GM12878 (cell line): ENCODE results near the gene PRKCE. TPM values are rescaled to one million over a fixed set of nuclear protein-coding genes. Genes with fewer than 3 reads are reported as not detected.

Experiments
- ATAC-seq: fragments of 200-7000 bp; cut with Tn5 transposase; 3 replicates; pipeline ENCODE4 v1.9.1; 2020; ENCODE audit warnings: mild to moderate bottlenecking, moderate library complexity
- BruUV-seq: library from RNA; stranded (reverse); fragments of 400-500 nt; replicated peaks from 2 replicates; lab custom pipeline; 2021; lab: Mats Ljungman, UMichigan
- CTCF ChIA-PET: fragments of 300-600 bp; sonication (Branson Sonifier 250); formaldehyde crosslinking; extraction: SDS; loops from one replicate; lab custom pipeline; 2021; ENCODE audit warnings: inconsistent platforms; lab: Yijun Ruan, JAX
- POLR2A ChIA-PET: fragments of 350-600 bp; formaldehyde crosslinking; extraction: SDS; loops from one replicate; lab custom pipeline; 2021; ENCODE audit warnings: inconsistent platforms; lab: Charles Lee
- RAD21 ChIA-PET: fragments of 300-600 bp; sonication (Branson Sonifier 250); formaldehyde crosslinking; loops from one replicate; lab custom pipeline; 2023; ENCODE audit warnings: antibody characterized with exemption; ENCODE audit not compliant: unreplicated experiment; lab: Charles Lee
- SMC1A ChIA-PET: fragments of 300-600 bp; sonication (Branson Sonifier 250); formaldehyde crosslinking; loops from one replicate; lab custom pipeline; 2023; ENCODE audit not compliant: unreplicated experiment, uncharacterized antibody; lab: Charles Lee
- DNase-seq: peaks from one replicate; pipeline ENCODE4 v3.0.0-alpha.2; 2011; ENCODE audit warnings: low read depth, low spot score
- FAIRE-seq: peaks from 3 replicates; lab custom pipeline; 2011; peaks lifted over from hg19 to GRCh38; lab: Jason Lieb, UNC
- H2AFZ ChIP-seq: 2 replicates; pipeline ENCODE4 v1.6.0; 2011; ENCODE audit warnings: low read depth, low read length, control low read depth; ENCODE audit not compliant: control insufficient read depth
- H3K27ac ChIP-seq: 2 replicates; pipeline ENCODE4 v1.5.1; 2011; ENCODE audit warnings: control low read depth; ENCODE audit not compliant: control insufficient read depth, insufficient read depth
- H3K27me3 ChIP-seq, 2 experiments: replicated peaks in 1 of 2; 2 replicates each; pipeline versions ENCODE4 v1.6.0 to v1.6.1; 2011; ENCODE audit warnings: low read length in 1 of 2; ENCODE audit not compliant: control insufficient read depth in 2 of 2, insufficient read depth in 2 of 2
- H3K36me3 ChIP-seq, 2 experiments: 2 replicates each; pipeline ENCODE4 v1.5.1; 2011; ENCODE audit warnings: low read length in 1 of 2; ENCODE audit not compliant: control insufficient read depth in 2 of 2, insufficient read depth in 2 of 2
- H3K4me1 ChIP-seq: 2 replicates; pipeline ENCODE4 v1.6.1; 2011; ENCODE audit warnings: mild to moderate bottlenecking, low read length, moderate library complexity, mixed read lengths; ENCODE audit not compliant: control insufficient read depth, insufficient read depth
- H3K4me2 ChIP-seq: 2 replicates; pipeline ENCODE4 v1.6.0; 2011; ENCODE audit warnings: control low read depth; ENCODE audit not compliant: control insufficient read depth, insufficient read depth
- H3K4me3 ChIP-seq: fragments of 200-600 bp; sonication (generic); 2 replicates; pipeline ENCODE4 v1.5.1; 2016
- H3K79me2 ChIP-seq: 2 replicates; pipeline ENCODE4 v1.6.0; 2011; ENCODE audit warnings: low read length; ENCODE audit not compliant: control insufficient read depth, insufficient read depth
- H3K9ac ChIP-seq: 2 replicates; pipeline ENCODE4 v1.8.0; 2011; ENCODE audit warnings: low read length, control low read depth, mixed read lengths; ENCODE audit not compliant: control insufficient read depth, insufficient read depth
- H3K9me3 ChIP-seq: replicated peaks from 3 replicates; pipeline ENCODE4 v1.5.1; 2011; ENCODE audit warnings: mild to moderate bottlenecking, low read length; ENCODE audit not compliant: control insufficient read depth, insufficient read depth
- H4K20me1 ChIP-seq: 2 replicates; pipeline ENCODE4 v1.6.0; 2011; ENCODE audit not compliant: control insufficient read depth, insufficient read depth
- CBFB ChIP-seq: IDR thresholded peaks from 2 replicates; pipeline ENCODE4 v1.6.1; 2016; ENCODE audit warnings: antibody characterized with exemption, low read depth
- ETV6 ChIP-seq, 2 experiments: fragments of 450-650 bp in 1 of 2; IDR thresholded peaks in 1 of 2; conservative IDR thresholded peaks in 1 of 2; 2 replicates each; pipeline ENCODE4 v1.6.1; 2014; ENCODE audit warnings: antibody characterized with exemption in 1 of 2, borderline replicate concordance in 1 of 2, low read depth in 1 of 2, mild to moderate bottlenecking in 1 of 2, moderate library complexity in 1 of 2
- FOS ChIP-seq: IDR thresholded peaks from 3 replicates; pipeline ENCODE4 v1.6.1; 2011; ENCODE audit warnings: borderline replicate concordance; ENCODE audit not compliant: insufficient read length; ENCODE audit errors: extremely low read depth
- FOXM1 ChIP-seq: IDR thresholded peaks from 2 replicates; pipeline ENCODE4 v1.6.1; 2012; ENCODE audit warnings: low read depth, mild to moderate bottlenecking, inconsistent platforms, low read length, moderate library complexity
- GABPA ChIP-seq: IDR thresholded peaks from 2 replicates; pipeline ENCODE4 v1.6.1; 2014; ENCODE audit warnings: antibody characterized with exemption, low read depth, mild to moderate bottlenecking, inconsistent platforms
- MXI1 ChIP-seq: fragments of 150-350 bp; IDR thresholded peaks from 2 replicates; pipeline ENCODE4 v1.6.1; 2011; ENCODE audit warnings: low read depth, mild to moderate bottlenecking, inconsistent platforms, low read length, improper control_type of control experiment
- NFXL1 ChIP-seq: fragments of 450-650 bp; IDR thresholded peaks from 2 replicates; pipeline ENCODE4 v1.6.1; 2017; ENCODE audit warnings: antibody characterized with exemption, mild to moderate bottlenecking, borderline replicate concordance
- NR2C1 ChIP-seq: fragments of 450-650 bp; IDR thresholded peaks from 2 replicates; pipeline ENCODE4 v1.6.1; 2017; ENCODE audit warnings: antibody characterized with exemption, mild to moderate bottlenecking, moderate library complexity
- POLR2A ChIP-seq: IDR thresholded peaks from 2 replicates; pipeline ENCODE4 v1.6.1; 2011; ENCODE audit warnings: low read depth, mild to moderate bottlenecking, low read length
- POU2F2 ChIP-seq: IDR thresholded peaks from 3 replicates; pipeline ENCODE4 v1.6.1; 2011; ENCODE audit warnings: low read depth, mild to moderate bottlenecking, low read length, borderline replicate concordance
- SIN3A ChIP-seq: IDR thresholded peaks from 2 replicates; pipeline ENCODE4 v1.6.1; 2012; ENCODE audit warnings: low read depth, low read length, improper control_type of control experiment
- YBX1 ChIP-seq: fragments of 450-650 bp; IDR thresholded peaks from 2 replicates; pipeline ENCODE4 v1.6.1; 2016; ENCODE audit warnings: antibody characterized with exemption
- WGBS: methylation state at CpG from one replicate; pipeline ENCODE4 v1.1.6; 2016; ENCODE audit warnings: low lambda C conversion rate; ENCODE audit not compliant: insufficient replicate concordance, insufficient coverage; ENCODE audit errors: missing lambda C conversion rate; 5-methylcytosine and 5-hydroxymethylcytosine counted together
- in situ Hi-C: fragments of 300-500 bp; cut with MboI; formaldehyde crosslinking; loops from 9 replicates; pipeline ENCODE4 v1.14.3; 2018; ENCODE audit warnings: mixed read lengths
- intact Hi-C: fragments of 100-400 bp; cut with micrococcal nuclease; formaldehyde crosslinking; loops from one replicate; pipeline ENCODE4 v1.14.2; 2022; ENCODE audit not compliant: unreplicated experiment
- polyA plus RNA-seq, 11 experiments: library from polyadenylated mRNA; depleted of rRNA in 4 of 11; unstranded in 6 of 11; stranded (reverse) in 5 of 11; fragments of >200 nt; fragmentation: Nextera tagmentation in 4 of 11; fragmentation: Illumina TruSeq in 1 of 11; extraction: Ambion mirVana in 4 of 11; extraction: Trizol in 1 of 11; gene quantifications; 1 replicate in 1 of 11; 2 replicates in 10 of 11; pipeline versions ENCODE4 v1.2.1 to v1.2.3, GENCODE V29; 2011 to 2016; ENCODE audit warnings: inconsistent platforms in 2 of 11, missing spikeins in 2 of 11, low read depth in 1 of 11
- total RNA-seq, 4 experiments: library from RNA; depleted of rRNA in 3 of 4; stranded (reverse); fragments of >200 nt in 3 of 4; fragmentation: Illumina TruSeq in 1 of 4; extraction: Trizol in 1 of 4; gene quantifications; 2 replicates each; pipeline versions ENCODE4 v1.2.1 to v1.2.3, GENCODE V29; 2013 to 2021
- TF ChIP-seq, protein P1 (sequence below): fragments of 450-650 bp; IDR thresholded peaks from 2 replicates; pipeline ENCODE4 v1.6.1; 2014; ENCODE audit warnings: mild to moderate bottlenecking
- TF ChIP-seq, protein P2 (sequence below): IDR thresholded peaks from 2 replicates; pipeline ENCODE4 v1.6.1; 2011; ENCODE audit warnings: low read depth, mild to moderate bottlenecking, low read length, moderate library complexity, borderline replicate concordance; ENCODE audit errors: extremely low read depth

Gene PRKCE
- total and polyA plus RNA-seq, 10 of the 15 experiments (the other 5 are each of a cell fraction or from before 2014, with no cell fraction given): 2.6 to 28.2 (median 11.3) TPM

DNA sequence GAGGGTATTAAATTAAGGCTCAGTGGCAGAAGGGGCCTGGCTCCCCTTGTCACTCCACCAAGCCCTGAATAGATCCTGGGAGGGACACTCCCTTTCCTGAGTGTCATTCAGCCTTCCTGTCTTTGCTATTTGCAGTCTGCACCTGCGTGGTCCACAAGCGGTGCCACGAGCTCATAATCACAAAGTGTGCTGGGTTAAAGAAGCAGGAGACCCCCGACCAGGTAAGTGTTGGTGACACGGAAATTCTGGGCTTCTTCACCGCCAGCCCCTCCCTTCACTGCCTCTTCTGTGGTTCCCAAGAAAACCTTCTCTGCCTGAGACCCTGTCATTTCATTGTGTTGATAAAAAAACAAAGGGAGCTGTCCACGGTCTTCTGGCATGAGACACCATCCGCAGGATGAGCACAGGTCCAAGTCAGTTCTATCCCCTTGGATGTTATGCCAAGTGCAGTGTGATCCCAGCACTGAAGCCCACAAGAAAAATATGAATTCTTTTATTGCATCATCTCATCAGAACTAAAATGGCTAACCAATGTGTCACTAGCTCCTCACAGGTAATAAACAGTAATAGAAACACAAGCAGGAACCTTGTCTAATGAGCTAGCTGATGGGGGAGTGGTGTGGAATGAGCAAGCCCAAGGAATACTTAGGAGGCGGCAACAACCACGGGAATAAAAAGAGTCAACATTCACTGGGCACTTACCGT is 328.8 kb downstream of the PRKCE start (continued):
- TF ChIP-seq POLR2A: no peak
- TF ChIP-seq YBX1: no peak

DNA sequence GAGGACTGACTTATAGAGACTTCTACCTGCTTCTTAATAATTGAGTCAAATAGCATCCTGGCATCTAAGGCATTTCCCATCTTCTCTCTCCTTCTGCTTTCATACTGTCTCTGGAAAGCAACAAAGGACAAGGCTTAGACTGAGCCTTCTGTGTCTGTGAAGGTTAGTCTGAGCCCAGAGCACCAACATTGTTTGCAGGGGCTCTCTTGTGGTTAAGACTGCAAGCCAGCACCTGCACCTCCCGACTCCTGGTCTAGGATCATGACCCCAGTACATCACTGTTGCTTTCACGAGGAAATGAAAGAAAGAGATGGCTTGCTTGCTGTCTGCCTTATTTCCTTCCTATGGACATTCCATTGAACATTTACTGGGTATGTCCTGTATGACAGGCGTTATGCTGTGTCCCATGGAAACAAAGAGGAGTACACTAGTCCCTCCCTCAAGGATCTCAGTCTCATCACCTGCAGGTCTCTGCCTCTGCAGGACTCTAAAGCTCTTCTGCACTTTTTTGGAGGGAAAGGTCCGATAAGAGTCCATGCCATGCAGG is 330.0 kb downstream of the PRKCE start:
- ATAC-seq: no peak
- no peak for FAIRE-seq
- no peak overlapping the region for H2AFZ ChIP-seq
- no peaks in the 10 kb centered on the region for H3K27me3 ChIP-seq
- BruUV-seq: no TSS peak
- no peak for TF ChIP-seq SIN3A
- no peak for TF ChIP-seq FOXM1
- TF ChIP-seq, protein P1, sequence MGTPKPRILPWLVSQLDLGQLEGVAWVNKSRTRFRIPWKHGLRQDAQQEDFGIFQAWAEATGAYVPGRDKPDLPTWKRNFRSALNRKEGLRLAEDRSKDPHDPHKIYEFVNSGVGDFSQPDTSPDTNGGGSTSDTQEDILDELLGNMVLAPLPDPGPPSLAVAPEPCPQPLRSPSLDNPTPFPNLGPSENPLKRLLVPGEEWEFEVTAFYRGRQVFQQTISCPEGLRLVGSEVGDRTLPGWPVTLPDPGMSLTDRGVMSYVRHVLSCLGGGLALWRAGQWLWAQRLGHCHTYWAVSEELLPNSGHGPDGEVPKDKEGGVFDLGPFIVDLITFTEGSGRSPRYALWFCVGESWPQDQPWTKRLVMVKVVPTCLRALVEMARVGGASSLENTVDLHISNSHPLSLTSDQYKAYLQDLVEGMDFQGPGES: no peak
- TF ChIP-seq CBFB: no peak
- no peak for TF ChIP-seq FOS
- TF ChIP-seq ETV6 (conservative IDR thresholded peaks at IDR 0.05 in 1 of 2, IDR thresholded peaks at IDR 0.05 in 1 of 2; ENCODE audit: borderline replicate concordance in 1 of 2, low read depth in 1 of 2): no peak
- TF ChIP-seq NFXL1: no peak
- TF ChIP-seq NR2C1: no peak
- TF ChIP-seq, protein P2, sequence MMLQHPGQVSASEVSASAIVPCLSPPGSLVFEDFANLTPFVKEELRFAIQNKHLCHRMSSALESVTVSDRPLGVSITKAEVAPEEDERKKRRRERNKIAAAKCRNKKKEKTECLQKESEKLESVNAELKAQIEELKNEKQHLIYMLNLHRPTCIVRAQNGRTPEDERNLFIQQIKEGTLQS: no peak
- TF ChIP-seq GABPA: no peak
- TF ChIP-seq MXI1: no peak
- TF ChIP-seq POU2F2: no peak
- H3K9me3 ChIP-seq: no peaks in the 10 kb centered on the region
- in situ Hi-C loops (no loop called here), intact Hi-C loops (no loop called here)
- ChIA-PET RAD21 (no interaction called here), POLR2A (interaction anchor here (0.6 kb wide), 2 partner anchors 93 to 136 kb away, joined by 3 to 5 read pairs; no protein-coding TSS in a partner anchor), SMC1A (no interaction called here), CTCF (interaction anchor here (1.6 kb wide), 1 partner anchor 11 kb away, joined by 8 read pairs; no protein-coding TSS in a partner anchor)
- H3K4me3 ChIP-seq: no peak overlapping the region
- no peak overlapping the region for H3K27ac ChIP-seq
- H3K9ac ChIP-seq: no peak overlapping the region
- no peak for DNase-seq
- peaks cover 2 to 4% of the 10 kb centered on the region in 2 experiments; a peak in 2 of 4 replicates for H3K36me3 ChIP-seq
- H3K4me1 ChIP-seq: peaks cover 4% of the 10 kb centered on the region; the same call in 1 of the 2 replicates
- 80% methylated on average over 4 of the region's 4 CpGs for WGBS
- no peak overlapping the region for H3K4me2 ChIP-seq
- no peaks in the 10 kb centered on the region for H3K79me2 ChIP-seq
- no peaks in the 10 kb centered on the region for H4K20me1 ChIP-seq
